ENCODE measurements around the gene SMIM33. TPM values are rescaled to one million over a fixed set of nuclear protein-coding genes. Genes with fewer than 3 reads are reported as not detected.
"Not testable (repeated sequence)": the region's sequence is repeated elsewhere in the genome, so short reads cannot be mapped to it uniquely, and the experiment has no call there.

Gene SMIM33
- total and polyA plus RNA-seq, 2 experiments from 2014 or later: not detected

DNA sequence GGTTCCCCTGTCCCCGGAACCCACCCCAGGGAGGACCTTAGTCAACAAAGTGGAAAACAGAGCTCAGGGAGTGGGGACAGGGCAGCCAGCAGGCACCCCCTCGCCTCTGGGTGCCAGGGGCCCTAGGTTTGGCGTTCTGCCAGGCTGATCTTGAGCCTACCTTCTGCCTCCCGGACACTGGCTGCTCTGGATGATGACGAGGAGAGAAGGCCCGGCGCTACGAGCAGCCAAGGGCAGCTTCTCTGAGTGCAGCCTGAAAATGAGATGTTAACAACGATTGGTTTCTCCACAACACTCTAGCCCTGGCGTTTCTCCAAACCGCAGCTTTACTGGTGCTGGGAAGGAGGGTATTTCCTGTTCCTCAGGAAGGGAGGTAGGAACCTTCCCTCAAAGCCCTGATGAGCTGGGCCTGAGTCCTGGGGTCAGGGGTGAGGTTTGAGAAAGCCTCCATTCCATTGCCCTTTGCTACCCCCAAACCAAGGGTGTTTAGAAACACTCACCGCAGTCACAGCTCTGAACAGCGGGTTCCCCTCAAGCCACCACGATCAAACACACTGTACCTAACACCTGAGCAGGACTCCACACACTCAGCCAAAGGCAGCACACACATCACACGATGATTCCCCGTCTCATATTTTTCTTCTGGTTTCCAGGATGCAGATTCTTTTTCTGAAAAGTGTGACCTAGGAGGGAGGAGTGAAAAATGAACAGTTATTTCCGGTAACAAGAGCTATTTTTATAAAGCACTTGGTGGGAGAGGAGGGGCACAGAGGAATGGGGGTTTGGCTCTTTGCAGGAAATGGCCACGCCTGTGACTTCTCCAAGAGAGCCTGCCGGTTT is 11.5 kb downstream of the SMIM33 start, which contains the start of gene STING1:
TSS of gene STING1 (minus strand) at position 709 of the 840 bp plus-strand sequence. CDS start 1,054 bp downstream, outside the sequence.
- TF ChIP-seq CTCF (IDR thresholded peaks at IDR 0.05; ENCODE audit: low read depth, low read length): no peak
- peak within 1 kb of the TSS; percentile 84 for H3K27ac ChIP-seq
- DNase-seq (ENCODE audit: low read depth in 1 of 2, low spot score in 1 of 2): peak; percentile 48 to 99
- H3K4me3 ChIP-seq: peak within 1 kb of the TSS; percentile 5
- peaks cover 46% of the 10 kb centered on the region for H3K4me1 ChIP-seq (ENCODE audit: low read depth)
- H3K27me3 ChIP-seq: no peaks in the 10 kb centered on the region
- H3K9me3 ChIP-seq (ENCODE audit: low read depth): no peaks in the 10 kb centered on the region
- H3K36me3 ChIP-seq: no peaks in the 10 kb centered on the region

DNA sequence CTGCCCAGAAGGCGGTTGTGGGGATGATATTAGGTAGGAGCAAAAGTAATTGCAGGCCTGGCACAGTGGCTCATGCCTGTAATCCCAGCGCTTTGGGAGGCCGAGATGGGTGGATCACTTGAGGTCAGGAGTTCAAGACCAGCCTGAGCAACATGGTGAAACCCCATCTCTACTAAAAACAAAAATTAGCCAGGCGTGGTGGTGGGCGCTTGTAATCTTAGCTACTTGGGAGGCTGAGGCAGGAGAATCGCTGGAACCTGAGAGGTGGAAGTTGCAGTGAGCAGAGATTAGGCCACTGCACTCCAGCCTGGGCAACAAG is 12.0 kb downstream of the SMIM33 start:
- H3K4me3 ChIP-seq: not testable (repeated sequence)

DNA sequence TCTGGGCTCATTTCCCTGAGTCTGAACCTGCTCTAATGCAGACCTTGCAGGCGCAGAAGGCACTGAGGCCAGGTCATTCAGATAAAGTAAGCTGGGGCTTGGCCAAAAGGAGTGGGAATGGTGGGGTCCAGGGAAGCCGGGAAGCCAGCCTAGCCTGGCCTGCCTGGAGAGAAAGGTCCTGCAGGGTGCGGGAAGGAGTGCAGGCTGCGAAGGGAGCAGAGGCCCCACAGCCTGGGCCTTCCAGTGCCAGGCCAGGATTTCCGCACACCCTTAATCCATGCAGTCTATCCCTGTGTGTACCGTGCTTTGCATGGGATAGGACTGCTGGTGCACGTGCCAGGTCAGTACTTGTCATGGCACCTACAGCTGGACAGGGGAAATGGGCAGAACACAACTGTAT is 15.4 kb downstream of the SMIM33 start:
- H3K9me3 ChIP-seq (ENCODE audit: low read depth): no peaks in the 10 kb centered on the region
- peak overlapping the region; percentile 14 for H3K27ac ChIP-seq
- H3K4me1 ChIP-seq (ENCODE audit: low read depth): peaks cover 27% of the 10 kb centered on the region
- H3K36me3 ChIP-seq: no peaks in the 10 kb centered on the region
- no peak for DNase-seq (ENCODE audit: low read depth in 1 of 2, low spot score in 1 of 2)
- H3K27me3 ChIP-seq: no peaks in the 10 kb centered on the region
- no peak overlapping the region for H3K4me3 ChIP-seq
- no peak for TF ChIP-seq CTCF (IDR thresholded peaks at IDR 0.05; ENCODE audit: low read depth, low read length)

More for the DNA sequence above, 12.0 kb downstream of the SMIM33 start:
- H3K27me3 ChIP-seq; DNase-seq (ENCODE audit: low read depth in 1 of 2, low spot score in 1 of 2); H3K9me3 ChIP-seq (ENCODE audit: low read depth); H3K36me3 ChIP-seq: not testable (repeated sequence)
- peaks cover 46% of the 10 kb centered on the region for H3K4me1 ChIP-seq (ENCODE audit: low read depth)
- H3K27ac ChIP-seq: peak overlapping the region; percentile 84

DNA sequence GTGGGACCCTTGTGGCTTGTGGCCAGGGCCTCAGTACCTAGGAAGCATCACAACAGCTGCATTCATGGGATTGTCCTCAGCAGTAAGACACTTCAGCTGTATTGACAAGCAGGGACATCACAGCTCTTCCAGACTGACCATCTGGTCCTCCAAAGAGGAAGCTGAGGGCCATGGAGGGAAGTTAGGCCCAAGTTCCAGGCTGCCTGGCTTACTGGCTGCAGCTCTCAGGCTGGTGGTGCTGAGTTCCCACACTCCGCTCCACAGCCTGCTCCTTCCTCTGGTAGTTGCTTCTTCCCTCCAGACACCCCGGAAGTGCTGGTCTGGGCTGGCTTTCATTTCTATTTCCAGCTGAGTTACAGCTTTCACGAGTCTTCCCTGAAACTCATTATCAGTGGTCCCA is 17.5 kb downstream of the SMIM33 start:
- no peaks in the 10 kb centered on the region for H3K36me3 ChIP-seq
- no peak overlapping the region for H3K27ac ChIP-seq
- no peak overlapping the region for H3K4me3 ChIP-seq
- peaks cover 16% of the 10 kb centered on the region for H3K4me1 ChIP-seq (ENCODE audit: low read depth)
- no peak for DNase-seq (ENCODE audit: low read depth in 1 of 2, low spot score in 1 of 2)
- H3K27me3 ChIP-seq: no peaks in the 10 kb centered on the region
- no peak for TF ChIP-seq CTCF (IDR thresholded peaks at IDR 0.05; ENCODE audit: low read depth, low read length)
- H3K9me3 ChIP-seq (ENCODE audit: low read depth): no peaks in the 10 kb centered on the region

DNA sequence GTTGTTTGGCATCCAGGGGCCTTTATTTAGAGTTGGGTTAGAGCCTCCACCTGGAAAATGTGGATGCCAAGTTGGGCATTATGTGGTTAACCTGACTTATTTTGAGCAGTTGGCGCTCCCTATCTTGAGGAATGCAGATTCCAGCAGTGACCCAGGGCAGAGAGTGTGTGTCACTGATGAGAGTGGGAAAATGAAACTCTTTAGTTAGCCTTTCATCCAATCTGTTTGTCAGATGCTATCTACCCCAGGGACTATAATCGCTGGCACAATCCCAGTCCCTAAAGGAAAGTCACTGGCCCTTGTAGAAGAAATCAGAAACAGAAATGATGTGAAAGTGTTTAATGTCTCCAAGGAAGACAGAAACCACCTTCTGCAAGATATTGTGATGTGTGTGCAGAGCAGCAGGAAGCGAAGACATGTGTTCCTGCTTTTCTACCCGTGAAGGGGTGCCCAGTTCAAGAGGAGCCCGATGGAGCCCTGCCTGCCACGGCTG is 21.9 kb downstream of the SMIM33 start:
- Histone ChIP-seq H3K9me3 (ENCODE audit: low read depth) (no peaks in the 10 kb centered on the region), H3K27me3 (no peaks in the 10 kb centered on the region), H3K36me3 (no peaks in the 10 kb centered on the region), H3K4me3 (no peak overlapping the region), H3K4me1 (ENCODE audit: low read depth) (peaks cover 24% of the 10 kb centered on the region), H3K27ac (peak overlapping the region; percentile 90)
- TF ChIP-seq CTCF (IDR thresholded peaks at IDR 0.05; ENCODE audit: low read depth, low read length): no peak
- DNase-seq (ENCODE audit: low read depth in 1 of 2, low spot score in 1 of 2): peak; percentile 44 to 50

GRCh38 chr5:139494256-139494655 is 23.5 kb downstream of the SMIM33 start:
- no peaks in the 10 kb centered on the region for H3K9me3 ChIP-seq (ENCODE audit: low read depth)
- no peak for TF ChIP-seq CTCF (IDR thresholded peaks at IDR 0.05; ENCODE audit: low read depth, low read length)

More at GRCh38 chr5:139494256-139494655, 23.5 kb downstream of the SMIM33 start:
- no peak overlapping the region for H3K4me3 ChIP-seq
- peaks cover 24% of the 10 kb centered on the region for H3K4me1 ChIP-seq (ENCODE audit: low read depth)
- H3K27me3 ChIP-seq: no peaks in the 10 kb centered on the region
- H3K27ac ChIP-seq: no peak overlapping the region
- DNase-seq (ENCODE audit: low read depth in 1 of 2, low spot score in 1 of 2): no peak
- H3K36me3 ChIP-seq: no peaks in the 10 kb centered on the region
